ENCODE measurements around the gene ACVR2B. TPM values are rescaled to one million over a fixed set of nuclear protein-coding genes. Genes with fewer than 3 reads are reported as not detected.

ACVR2B gene
- total and polyA plus RNA-seq, 2 of the 13 experiments (the other 11 are each of a cell fraction or from before 2014, with no cell fraction given) = 10.0 to 12.7 TPM

- 89% methylated on average over 3 of the region's 5 CpGs for WGBS (ENCODE audit: low lambda C conversion rate)
- Histone ChIP-seq H3K4me3 (replicated peaks in 1 of 3; ENCODE audit: insufficient read depth in 1 of 3, low read depth in 2 of 3, low read length in 3 of 3) (no peak overlapping the region), H3K79me2 (ENCODE audit: insufficient read depth, low read length) (peaks cover 30% of the 10 kb centered on the region), H3K4me2 (ENCODE audit: low read depth, low read length) (no peak overlapping the region), H3K4me1 (ENCODE audit: insufficient read depth, low read length) (peaks cover 31% of the 10 kb centered on the region), H4K20me1 (ENCODE audit: insufficient read depth, low read length) (peaks cover 55% of the 10 kb centered on the region), H3K9me3 (ENCODE audit: low read length) (no peaks in the 10 kb centered on the region), H2AFZ (ENCODE audit: low read length) (no peak overlapping the region), H3K9ac (ENCODE audit: insufficient read depth, low read depth, low read length) (no peak overlapping the region), H3K36me3 (replicated peaks in 1 of 2; ENCODE audit: control insufficient read depth in 1 of 2, insufficient read depth in 2 of 2, low read length in 2 of 2) (peaks cover 17 to 31% of the 10 kb centered on the region in 2 experiments), H3K27me3 (ENCODE audit: control insufficient read depth in 1 of 2, insufficient read depth in 2 of 2, low read length in 2 of 2) (no peaks in the 10 kb centered on the region), H3K27ac (ENCODE audit: extremely low read length, insufficient read depth, low read length) (no peak overlapping the region)
- POLR2A ChIA-PET = no interaction called here
- no TSS peak for BruUV-seq (replicated peaks)
- ATAC-seq = no peak
- no peak for FAIRE-seq
- in situ Hi-C loops (cut with HindIII; ENCODE audit: extremely low pct_ligation_motif_present, low pct_unique_long_range_greater_than_20kb) = no loop called here
- intact Hi-C loops (cut with micrococcal nuclease; ENCODE audit: unreplicated experiment) = no loop called here
- TF ChIP-seq KLF6 (CRISPR knock-in tag; IDR thresholded peaks at IDR 0.05) = no peak
- no peak for TF ChIP-seq CBX2 (IDR thresholded peaks at IDR 0.05; ENCODE audit: low read depth, low read length)
- TF ChIP-seq CBX2 (CRISPR knock-in tag; IDR thresholded peaks at IDR 0.05; ENCODE audit: low read depth) = no peak
- TF ChIP-seq NR1H2 (CRISPR knock-in tag; IDR thresholded peaks at IDR 0.05; ENCODE audit: borderline replicate concordance, low read depth) = no peak
- no peak for TF ChIP-seq SNRNP70 (IDR thresholded peaks at IDR 0.05; ENCODE audit: low read depth, low read length)
- TF ChIP-seq HMGXB3 (CRISPR knock-in tag; IDR thresholded peaks at IDR 0.05; ENCODE audit: borderline replicate concordance) = no peak
- no peak for DNase-seq (ENCODE audit: low spot score)
- CTCF ChIA-PET (ENCODE audit: low intra/inter-chr PET ratio, low total read pairs) = no interaction called here
Measured at GRCh38 chr3:38476157-38476756, 22.6 kb downstream of the ACVR2B start.

All from HepG2 (cell line).